HCT116 (cell line): ENCODE measurements around the gene WASL.

Source experiments
- EZH2 ChIP-seq: fragments of 200-600 bp; sonication (generic); IDR thresholded peaks from 2 replicates; pipeline ENCODE4 v1.6.1; 2017; ENCODE audit warnings: antibody characterized with exemption, mixed run types
- SRF ChIP-seq: IDR thresholded peaks from 2 replicates; pipeline ENCODE4 v1.6.1; 2012; ENCODE audit warnings: low read depth
- TCF7L2 ChIP-seq: IDR thresholded peaks from 2 replicates; pipeline ENCODE4 v1.7.0; 2011; ENCODE audit warnings: borderline replicate concordance, inconsistent platforms; ENCODE audit not compliant: insufficient read depth, insufficient read length; ENCODE audit errors: extremely low read depth
- YY1 ChIP-seq: IDR thresholded peaks from 2 replicates; pipeline ENCODE4 v1.6.1; 2011; ENCODE audit warnings: low read length, low read depth, moderate library complexity, mild to moderate bottlenecking; ENCODE audit not compliant: insufficient replicate concordance; ENCODE audit errors: extremely low read depth
- ZNF274 ChIP-seq: fragments of 200-500 bp; sonication (Bioruptor generic); IDR thresholded peaks from 2 replicates; pipeline ENCODE4 v1.6.1; 2014; ENCODE audit warnings: mild to moderate bottlenecking, low read depth, low read length, inconsistent platforms
- TF ChIP-seq, protein P1 (sequence below), 3 experiments: fragments of 200-600 bp in 1 of 3; sonication (generic) in 1 of 3; IDR thresholded peaks in 2 of 3; conservative IDR thresholded peaks in 1 of 3; 2 replicates each; pipeline ENCODE4 v1.5.1; 2012 to 2017; ENCODE audit warnings: low read depth in 2 of 3, low read length in 2 of 3, antibody characterized with exemption in 1 of 3, borderline replicate concordance in 1 of 3, control low read depth in 1 of 3, mild to moderate bottlenecking in 1 of 3, mixed read lengths in 1 of 3, mixed run types in 1 of 3, moderate library complexity in 1 of 3; ENCODE audit not compliant: insufficient read depth in 1 of 3
- TF ChIP-seq, protein P2 (sequence below): IDR thresholded peaks from 2 replicates; pipeline ENCODE4 v1.6.1; 2012

DNA sequence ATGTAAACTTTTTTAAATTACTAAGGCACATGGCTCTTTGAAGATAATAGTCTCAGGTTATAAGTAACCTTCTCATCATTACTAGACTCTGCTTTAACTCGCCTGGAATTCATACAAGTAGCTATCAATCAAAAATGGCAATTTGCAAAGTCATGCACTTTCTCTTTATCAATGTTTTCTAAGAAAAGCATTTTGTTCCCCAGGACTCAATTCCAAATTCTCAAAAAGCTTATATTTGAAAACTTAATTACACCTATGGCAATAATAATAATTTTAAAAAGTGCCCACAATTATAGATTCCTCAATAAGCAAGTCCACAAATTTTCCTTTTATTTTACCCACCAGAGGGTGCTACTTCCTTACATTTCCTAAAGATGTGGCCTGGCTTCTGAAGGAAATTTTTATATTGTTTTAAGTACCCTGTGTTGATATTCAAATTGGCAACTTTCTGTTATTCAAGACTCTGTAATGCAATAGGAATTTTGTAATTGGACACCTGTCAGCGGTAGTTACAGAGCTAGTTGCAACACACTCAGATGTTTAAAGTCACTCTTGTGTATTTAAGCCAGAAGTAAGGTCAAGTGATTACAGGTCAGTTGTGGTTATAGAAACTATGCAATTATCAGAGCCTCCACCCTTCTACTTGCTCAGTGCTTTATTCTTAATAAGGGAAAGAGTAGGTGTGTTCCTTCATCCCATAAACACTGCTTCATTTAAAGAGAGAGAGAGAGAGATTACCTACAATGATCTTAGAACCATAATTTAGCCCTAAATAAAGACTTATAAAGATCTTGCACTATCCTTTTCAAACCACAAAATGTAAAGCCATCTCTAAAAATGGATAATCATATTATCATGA, 49.1 kb upstream of the WASL start:
- TF ChIP-seq, protein P1, sequence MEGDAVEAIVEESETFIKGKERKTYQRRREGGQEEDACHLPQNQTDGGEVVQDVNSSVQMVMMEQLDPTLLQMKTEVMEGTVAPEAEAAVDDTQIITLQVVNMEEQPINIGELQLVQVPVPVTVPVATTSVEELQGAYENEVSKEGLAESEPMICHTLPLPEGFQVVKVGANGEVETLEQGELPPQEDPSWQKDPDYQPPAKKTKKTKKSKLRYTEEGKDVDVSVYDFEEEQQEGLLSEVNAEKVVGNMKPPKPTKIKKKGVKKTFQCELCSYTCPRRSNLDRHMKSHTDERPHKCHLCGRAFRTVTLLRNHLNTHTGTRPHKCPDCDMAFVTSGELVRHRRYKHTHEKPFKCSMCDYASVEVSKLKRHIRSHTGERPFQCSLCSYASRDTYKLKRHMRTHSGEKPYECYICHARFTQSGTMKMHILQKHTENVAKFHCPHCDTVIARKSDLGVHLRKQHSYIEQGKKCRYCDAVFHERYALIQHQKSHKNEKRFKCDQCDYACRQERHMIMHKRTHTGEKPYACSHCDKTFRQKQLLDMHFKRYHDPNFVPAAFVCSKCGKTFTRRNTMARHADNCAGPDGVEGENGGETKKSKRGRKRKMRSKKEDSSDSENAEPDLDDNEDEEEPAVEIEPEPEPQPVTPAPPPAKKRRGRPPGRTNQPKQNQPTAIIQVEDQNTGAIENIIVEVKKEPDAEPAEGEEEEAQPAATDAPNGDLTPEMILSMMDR (IDR thresholded peaks at IDR 0.05 in 2 of 3, conservative IDR thresholded peaks at IDR 0.05 in 1 of 3; ENCODE audit: borderline replicate concordance in 1 of 3, insufficient read depth in 1 of 3, low read depth in 2 of 3, low read length in 2 of 3), result peak; percentile 41 to 85 (median 60); a peak in 4 of 6 replicates
- TF ChIP-seq, protein P2, sequence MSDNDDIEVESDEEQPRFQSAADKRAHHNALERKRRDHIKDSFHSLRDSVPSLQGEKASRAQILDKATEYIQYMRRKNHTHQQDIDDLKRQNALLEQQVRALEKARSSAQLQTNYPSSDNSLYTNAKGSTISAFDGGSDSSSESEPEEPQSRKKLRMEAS, result peak; percentile 29; the same call in 1 of the 2 replicates
- TF ChIP-seq SRF (peak; percentile 44), ZNF274 (no peak), YY1 (no peak), EZH2 (no peak), TCF7L2 (peak; percentile 74)
